HepG2 (cell line): ENCODE results near the gene KLF3. TPM values are rescaled to one million over a fixed set of nuclear protein-coding genes. Genes with fewer than 3 reads are reported as not detected.

Experiments
- ATAC-seq: fragments of 200-7000 bp; cut with Tn5 transposase; 3 replicates; pipeline ENCODE4 v1.9.1; 2020; ENCODE audit warnings: mild to moderate bottlenecking, moderate library complexity
- BruUV-seq: library from RNA; stranded (reverse); fragments of 400-500 nt; replicated peaks from 2 replicates; lab custom pipeline; 2021; lab: Mats Ljungman, UMichigan
- CTCF ChIA-PET: fragments of 300-600 bp; formaldehyde crosslinking; extraction: SDS; loops from one replicate; lab custom pipeline; 2021; ENCODE audit warnings: low total read pairs, inconsistent platforms, low intra/inter-chr PET ratio; lab: Yijun Ruan, JAX
- POLR2A ChIA-PET: fragments of 350-600 bp; sonication (Branson Sonifier 250); formaldehyde crosslinking; loops from one replicate; lab custom pipeline; 2020; ENCODE audit warnings: antibody characterized with exemption, inconsistent platforms; lab: Yijun Ruan, JAX
- DNase-seq: peaks from one replicate; pipeline ENCODE4 v3.0.0-alpha.2; 2015; ENCODE audit warnings: low spot score
- FAIRE-seq: peaks from 3 replicates; lab custom pipeline; 2011; peaks lifted over from hg19 to GRCh38; lab: Jason Lieb, UNC
- H2AFZ ChIP-seq: one replicate; pipeline ENCODE4 v1.6.1; 2011; ENCODE audit warnings: low read length, inconsistent platforms
- H3K27ac ChIP-seq: fragments of 300-600 bp; 3 replicates; pipeline ENCODE4 v1.8.0; 2011; ENCODE audit warnings: mixed run types, mild to moderate bottlenecking, mixed read lengths, low read length, inconsistent platforms; ENCODE audit not compliant: insufficient read depth; ENCODE audit errors: extremely low read length
- H3K27me3 ChIP-seq, 2 experiments: fragments of 200-600 bp in 1 of 2; 2 replicates in 1 of 2; 3 replicates in 1 of 2; pipeline versions ENCODE4 v1.6.0 to v1.8.0; 2011; ENCODE audit warnings: low read length in 2 of 2, mild to moderate bottlenecking in 2 of 2, moderate library complexity in 2 of 2, inconsistent platforms in 1 of 2; ENCODE audit not compliant: insufficient read depth in 2 of 2, control insufficient read depth in 1 of 2
- H3K36me3 ChIP-seq, 2 experiments: fragments of 200-600 bp in 1 of 2; replicated peaks in 1 of 2; 2 replicates in 1 of 2; 3 replicates in 1 of 2; pipeline versions ENCODE4 v1.5.1 to v1.8.0; 2011; ENCODE audit warnings: low read length in 2 of 2, inconsistent platforms in 1 of 2; ENCODE audit not compliant: insufficient read depth in 2 of 2, control insufficient read depth in 1 of 2
- H3K4me1 ChIP-seq: 2 replicates; pipeline ENCODE4 v1.5.1; 2012; ENCODE audit warnings: low read length, inconsistent platforms; ENCODE audit not compliant: insufficient read depth
- H3K4me2 ChIP-seq: 2 replicates; pipeline ENCODE4 v1.6.0; 2011; ENCODE audit warnings: low read depth, low read length, inconsistent platforms
- H3K4me3 ChIP-seq, 3 experiments: fragments of 200-600 bp in 1 of 3; sonication (generic), shearing (Covaris generic) in 1 of 3; replicated peaks in 1 of 3; 2 replicates each; pipeline ENCODE4 v1.5.1; 2011 to 2016; ENCODE audit warnings: low read length in 3 of 3, inconsistent platforms in 2 of 3, low read depth in 2 of 3, mild to moderate bottlenecking in 2 of 3, control low read depth in 1 of 3, mixed read lengths in 1 of 3; ENCODE audit not compliant: insufficient read depth in 1 of 3
- H3K79me2 ChIP-seq: one replicate; pipeline ENCODE4 v1.6.1; 2011; ENCODE audit warnings: low read length, inconsistent platforms; ENCODE audit not compliant: insufficient read depth
- H3K9ac ChIP-seq: 2 replicates; pipeline ENCODE4 v1.6.0; 2011; ENCODE audit warnings: mild to moderate bottlenecking, low read depth, low read length, inconsistent platforms; ENCODE audit not compliant: insufficient read depth
- H3K9me3 ChIP-seq: 2 replicates; pipeline ENCODE4 v1.5.1; 2012; ENCODE audit warnings: mild to moderate bottlenecking, low read length
- H4K20me1 ChIP-seq: 2 replicates; pipeline ENCODE4 v1.6.0; 2011; ENCODE audit warnings: inconsistent platforms, mild to moderate bottlenecking, low read length, moderate library complexity; ENCODE audit not compliant: insufficient read depth
- ATF7-NPFF ChIP-seq: sonication (generic); formaldehyde crosslinking; IDR thresholded peaks from 2 replicates; pipeline ENCODE4 v1.8.1; 2023; ENCODE audit warnings: mild to moderate bottlenecking, low read depth, missing genetic modification reagents, moderate library complexity
- CSRNP1 ChIP-seq: sonication (generic); formaldehyde crosslinking; IDR thresholded peaks from 2 replicates; pipeline ENCODE4 v1.8.1; 2023; ENCODE audit warnings: mild to moderate bottlenecking, missing genetic modification reagents
- GTF3A ChIP-seq: sonication (generic); formaldehyde crosslinking; conservative IDR thresholded peaks from 2 replicates; pipeline ENCODE4 v1.4.0; 2020; ENCODE audit warnings: mild to moderate bottlenecking, missing genetic modification reagents
- IRF9 ChIP-seq: sonication (generic); formaldehyde crosslinking; IDR thresholded peaks from 2 replicates; pipeline ENCODE4 v1.8.0; 2022; ENCODE audit warnings: missing genetic modification reagents, mild to moderate bottlenecking, borderline replicate concordance
- MYC ChIP-seq: sonication (generic); formaldehyde crosslinking; IDR thresholded peaks from 2 replicates; pipeline ENCODE4 v1.9.0; 2021; ENCODE audit warnings: missing genetic modification reagents, borderline replicate concordance
- RBM22 ChIP-seq: fragments of 200-400 bp; formaldehyde crosslinking; optimal IDR thresholded peaks from 2 replicates; pipeline ENCODE3; 2017; ENCODE audit warnings: mild to moderate bottlenecking, low read length, moderate library complexity
- THAP11 ChIP-seq: IDR thresholded peaks from 2 replicates; pipeline ENCODE4 v1.6.1; 2016; ENCODE audit warnings: missing biosample characterization, missing genetic modification reagents
- ZBTB10 ChIP-seq: sonication (generic); formaldehyde crosslinking; IDR thresholded peaks from 2 replicates; pipeline ENCODE4 v1.4.0; 2020; ENCODE audit warnings: missing genetic modification reagents, borderline replicate concordance
- ZBTB34 ChIP-seq: sonication (generic); formaldehyde crosslinking; IDR thresholded peaks from 2 replicates; pipeline ENCODE4 v1.8.0; 2022; ENCODE audit warnings: mild to moderate bottlenecking, missing genetic modification reagents
- ZNF10 ChIP-seq: sonication (generic); formaldehyde crosslinking; IDR thresholded peaks from 2 replicates; pipeline ENCODE4 v1.4.0; 2020; ENCODE audit warnings: mild to moderate bottlenecking, low read depth, missing genetic modification reagents, borderline replicate concordance
- ZNF432 ChIP-seq: sonication (generic); formaldehyde crosslinking; IDR thresholded peaks from 2 replicates; pipeline ENCODE4 v1.5.0; 2020; ENCODE audit warnings: missing genetic modification reagents, mild to moderate bottlenecking, borderline replicate concordance
- ZNF639 ChIP-seq: conservative IDR thresholded peaks from 2 replicates; pipeline ENCODE4 v1.6.1; 2018; ENCODE audit warnings: missing genetic modification reagents
- ZUFSP ChIP-seq: sonication (generic); formaldehyde crosslinking; IDR thresholded peaks from 2 replicates; pipeline ENCODE4 v1.9.0; 2021; ENCODE audit warnings: missing genetic modification reagents, mild to moderate bottlenecking, borderline replicate concordance
- WGBS: methylation state at CpG from one replicate; pipeline ENCODE4 v1.1.6; 2017; ENCODE audit warnings: low lambda C conversion rate; 5-methylcytosine and 5-hydroxymethylcytosine counted together
- in situ Hi-C: cut with HindIII; loops from 2 replicates; pipeline ENCODE4 v1.10.0; 2017; ENCODE audit warnings: low pct_unique_long_range_greater_than_20kb; ENCODE audit not compliant: extremely low pct_ligation_motif_present
- intact Hi-C: fragments of 100-400 bp; cut with micrococcal nuclease; formaldehyde crosslinking; loops from one replicate; pipeline ENCODE4 v1.10.0; 2022; ENCODE audit not compliant: unreplicated experiment
- polyA plus RNA-seq, 8 experiments: library from polyadenylated mRNA; depleted of rRNA in 3 of 8; stranded (reverse) in 7 of 8; unstranded in 1 of 8; fragments of >200 nt; fragmentation: Illumina TruSeq in 4 of 8; extraction: Trizol in 4 of 8; gene quantifications; 2 replicates each; pipeline versions ENCODE4 v1.2.1 to v1.2.3, GENCODE V29; 2011 to 2016; ENCODE audit warnings: low read depth in 4 of 8, missing spikeins in 1 of 8, mixed read lengths in 1 of 8; ENCODE audit not compliant: insufficient read depth in 1 of 8
- total RNA-seq, 5 experiments: library from RNA; depleted of rRNA; stranded (reverse); fragments of >200 nt; fragmentation: Illumina TruSeq; extraction: Trizol; gene quantifications; 2 replicates each; pipeline ENCODE4 v1.2.3, GENCODE V29; 2016; ENCODE audit warnings: low read depth in 1 of 5

KLF3 gene
- total and polyA plus RNA-seq, 2 of the 13 experiments (the other 11 are each of a cell fraction or from before 2014, with no cell fraction given) = 29.1 to 37.8 TPM

- no peak for DNase-seq
- Histone ChIP-seq H2AFZ (no peak overlapping the region), H3K36me3 (peaks cover 36 to 79% of the 10 kb centered on the region in 2 experiments), H3K4me3 (no peak overlapping the region), H3K27ac (no peak overlapping the region), H3K9ac (no peak overlapping the region), H3K79me2 (peaks cover 26% of the 10 kb centered on the region), H3K4me2 (no peak overlapping the region), H3K27me3 (no peaks in the 10 kb centered on the region), H4K20me1 (peaks cover 29% of the 10 kb centered on the region), H3K4me1 (no peaks in the 10 kb centered on the region; the same call in 1 of the 2 replicates), H3K9me3 (no peaks in the 10 kb centered on the region)
- CTCF ChIA-PET = no interaction called here
- in situ Hi-C loops (no loop called here), intact Hi-C loops (no loop called here)
- BruUV-seq = no TSS peak
- ATAC-seq = no peak
- WGBS = 98% methylated on average over 24 of the region's 26 CpGs
- POLR2A ChIA-PET = no interaction called here
- no peak for FAIRE-seq
- TF ChIP-seq ATF7-NPFF (CRISPR knock-in tag) (no peak), ZBTB34 (CRISPR knock-in tag) (no peak), MYC (no peak), GTF3A (no peak), IRF9 (CRISPR knock-in tag) (no peak), ZUFSP (CRISPR knock-in tag) (no peak), RBM22 (peak; percentile 59), ZNF10 (CRISPR knock-in tag) (no peak), CSRNP1 (no peak), ZBTB10 (no peak), ZNF639 (no peak), ZNF432 (CRISPR knock-in tag) (no peak), THAP11 (CRISPR knock-in tag) (no peak)
Observed at GRCh38 chr4:38688676-38689355, 24.8 kb downstream of the KLF3 start.
